HCEC 1CT (cell line): ENCODE data around the gene MS4A6E.

Source experiments
- DNase-seq: peaks from one replicate; pipeline ENCODE4 v3.0.0-alpha.2; 2017

The MS4A6E gene

GRCh38 chr11:60377401-60378136, 50.5 kb downstream of the MS4A6E start:
- no peak for DNase-seq

GRCh38 chr11:60378354-60378753, 51.3 kb downstream of the MS4A6E start, which contains the start of gene MS4A7:
MS4A7 (plus strand) TSS chr11:60378532; CDS start chr11:60383142, 4,610 bp downstream.
- DNase-seq = no peak

GRCh38 chr11:60389279-60389910, 62.3 kb downstream of the MS4A6E start:
- DNase-seq = no peak

- no peak for DNase-seq
These were observed 63.4 kb downstream of the MS4A6E start for GRCh38 chr11:60390419-60390818.
